ENCODE data around the gene CD74. TPM values are rescaled to one million over a fixed set of nuclear protein-coding genes. Genes with fewer than 3 reads are reported as not detected.

Gene CD74
- total and polyA plus RNA-seq, 4 donors: 176 to 327 (median 257) TPM

DNA sequence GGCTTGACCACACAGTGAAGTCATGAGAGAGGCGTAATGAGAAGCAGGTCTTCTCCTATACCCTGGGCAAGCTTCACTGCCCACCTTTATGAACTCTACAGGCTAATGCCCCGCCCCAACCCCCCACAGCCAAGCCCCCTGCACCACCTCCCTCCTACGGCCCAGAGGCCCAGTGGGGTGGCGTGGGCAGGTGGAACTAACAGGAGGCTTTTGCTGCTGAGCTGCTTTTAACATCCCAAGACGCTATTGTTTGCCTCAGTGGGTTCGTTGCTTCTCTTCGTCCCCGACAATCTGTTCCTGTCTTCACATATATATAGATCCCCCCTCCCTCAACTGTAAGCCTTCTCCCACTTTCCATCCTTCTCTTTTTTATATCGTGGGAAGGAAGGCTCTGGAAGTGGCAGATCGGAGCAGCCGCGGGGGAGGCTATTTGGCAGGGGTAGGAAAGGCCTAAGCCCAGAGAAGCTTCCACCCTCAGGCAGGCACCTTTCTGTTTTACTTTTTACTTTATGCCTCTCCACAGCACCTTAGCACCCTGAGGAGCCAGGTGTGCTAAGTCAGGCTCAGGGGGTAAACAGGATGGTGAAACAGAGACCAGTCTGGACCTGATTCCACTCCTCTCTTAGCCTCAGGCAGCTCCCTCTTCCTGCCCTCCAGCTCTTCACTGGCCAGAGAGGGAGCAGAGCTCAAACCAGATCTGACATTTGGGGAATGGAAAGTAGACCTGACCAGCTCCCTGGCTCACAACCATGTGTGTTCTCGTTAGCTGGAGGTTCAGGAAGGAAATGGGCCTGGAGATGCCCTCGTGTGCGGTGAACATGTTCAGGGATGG, 26.5 kb downstream of the CD74 start (continued):
- TF ChIP-seq CTCF (IDR thresholded peaks at IDR 0.05; ENCODE audit: low read depth, low read length, missing input control): no peak
- TF ChIP-seq FOXA2 (IDR thresholded peaks at IDR 0.05): no peak
- no peak for TF ChIP-seq TAF1 (conservative IDR thresholded peaks at IDR 0.05)
- TF ChIP-seq JUND (IDR thresholded peaks at IDR 0.05): no peak
- TF ChIP-seq GABPA (IDR thresholded peaks at IDR 0.05 in 1 of 2, conservative IDR thresholded peaks at IDR 0.05 in 1 of 2): no peak
- TF ChIP-seq FOXA1 (IDR thresholded peaks at IDR 0.05): no peak
- TF ChIP-seq NR2F2 (IDR thresholded peaks at IDR 0.05): no peak

GRCh38 chr5:150384701-150385100, 28.0 kb downstream of the CD74 start:
- H3K4me1 ChIP-seq (ENCODE audit: control insufficient read depth in 4 of 4, insufficient read depth in 4 of 4, low read length in 3 of 4): no peaks in the 10 kb centered on the region
- peaks cover 8 to 86% (median 42%) of the 10 kb centered on the region in 4 donors for H3K36me3 ChIP-seq (ENCODE audit: control insufficient read depth in 4 of 4, insufficient read depth in 3 of 4, low read depth in 1 of 4, low read length in 3 of 4)
- no peaks in the 10 kb centered on the region for H3K27me3 ChIP-seq (ENCODE audit: control insufficient read depth in 4 of 4, insufficient read depth in 4 of 4, low read length in 3 of 4)
- no peak for DNase-seq (ENCODE audit: low spot score)
- H3K9me3 ChIP-seq (ENCODE audit: control insufficient read depth in 4 of 4, low read length in 3 of 4): no peaks in the 10 kb centered on the region
- no peak overlapping the region for H3K9ac ChIP-seq (ENCODE audit: low read depth in 1 of 2, low read length in 2 of 2)
- TF ChIP-seq EGR1 (IDR thresholded peaks at IDR 0.05; ENCODE audit: low read depth in 2 of 2): no peak
- no peak for TF ChIP-seq SP1 (IDR thresholded peaks at IDR 0.05)
- no peak for TF ChIP-seq RAD21 (IDR thresholded peaks at IDR 0.05)
- no peak for TF ChIP-seq RXRA (IDR thresholded peaks at IDR 0.05)
- no peak for TF ChIP-seq FOXA2 (IDR thresholded peaks at IDR 0.05)
- no peak for TF ChIP-seq CTCF (IDR thresholded peaks at IDR 0.05; ENCODE audit: low read depth, low read length, missing input control)
- TF ChIP-seq, protein P1, sequence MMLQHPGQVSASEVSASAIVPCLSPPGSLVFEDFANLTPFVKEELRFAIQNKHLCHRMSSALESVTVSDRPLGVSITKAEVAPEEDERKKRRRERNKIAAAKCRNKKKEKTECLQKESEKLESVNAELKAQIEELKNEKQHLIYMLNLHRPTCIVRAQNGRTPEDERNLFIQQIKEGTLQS (IDR thresholded peaks at IDR 0.05): no peak
- no peak for TF ChIP-seq GABPA (IDR thresholded peaks at IDR 0.05 in 1 of 2, conservative IDR thresholded peaks at IDR 0.05 in 1 of 2)
- TF ChIP-seq HNF4G (IDR thresholded peaks at IDR 0.05): no peak
- TF ChIP-seq NR2F2 (IDR thresholded peaks at IDR 0.05): no peak
- no peak for TF ChIP-seq HNF4A (conservative IDR thresholded peaks at IDR 0.05)
- no peak for TF ChIP-seq FOXA1 (IDR thresholded peaks at IDR 0.05)
- no peak for TF ChIP-seq MAX (IDR thresholded peaks at IDR 0.05)
- no peak for TF ChIP-seq TAF1 (conservative IDR thresholded peaks at IDR 0.05)
- no peak for TF ChIP-seq JUND (IDR thresholded peaks at IDR 0.05)
- TF ChIP-seq YY1 (IDR thresholded peaks at IDR 0.05): no peak
- no peak for TF ChIP-seq ZBTB33 (IDR thresholded peaks at IDR 0.05)
- TF ChIP-seq REST (IDR thresholded peaks at IDR 0.05): no peak
- H3K27ac ChIP-seq (ENCODE audit: low read depth in 1 of 2, low read length in 2 of 2): no peak overlapping the region
- no peak overlapping the region for H3K4me3 ChIP-seq (ENCODE audit: low read depth in 1 of 3, low read length in 3 of 3)
- WGBS: 96% methylated on average over 5 of the region's 5 CpGs
